Measurements from ENCODE around the gene CLTC. TPM values are rescaled to one million over a fixed set of nuclear protein-coding genes. Genes with fewer than 3 reads are reported as not detected.

CLTC gene
- total RNA-seq, 6 experiments from 2014 or later = 354 to 460 (median 397) TPM

DNA sequence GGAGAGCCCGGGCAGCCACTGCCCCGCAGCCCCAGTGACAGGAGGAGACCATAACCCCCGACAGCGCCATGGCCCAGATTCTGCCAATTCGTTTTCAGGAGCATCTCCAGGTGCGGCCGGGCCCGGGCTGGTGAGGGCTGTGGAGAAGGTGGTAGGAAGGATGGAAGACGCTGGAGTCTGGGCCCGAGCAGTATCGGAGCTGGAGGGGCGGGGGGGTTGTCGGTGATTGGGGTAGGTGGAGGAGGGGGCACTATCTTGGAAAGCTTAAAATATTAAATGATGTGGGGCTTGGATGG is 317 bp downstream of the CLTC start:
- no peak for DNase-seq
- Mint-ChIP-seq H3K4me1 (ENCODE audit: low read depth) (peaks cover 52% of the 10 kb centered on the region), H3K4me3 (peak overlapping the region; percentile 95), H3K27me3 (ENCODE audit: insufficient read depth) (no peaks in the 10 kb centered on the region; the same call in 1 of the 2 replicates), H3K27ac (peak overlapping the region; percentile 100), H3K9me3 (no peaks in the 10 kb centered on the region), H3K36me3 (ENCODE audit: low read depth) (peaks cover 33% of the 10 kb centered on the region)
- TF ChIP-seq CTCF (IDR thresholded peaks at IDR 0.05) = no peak

DNA sequence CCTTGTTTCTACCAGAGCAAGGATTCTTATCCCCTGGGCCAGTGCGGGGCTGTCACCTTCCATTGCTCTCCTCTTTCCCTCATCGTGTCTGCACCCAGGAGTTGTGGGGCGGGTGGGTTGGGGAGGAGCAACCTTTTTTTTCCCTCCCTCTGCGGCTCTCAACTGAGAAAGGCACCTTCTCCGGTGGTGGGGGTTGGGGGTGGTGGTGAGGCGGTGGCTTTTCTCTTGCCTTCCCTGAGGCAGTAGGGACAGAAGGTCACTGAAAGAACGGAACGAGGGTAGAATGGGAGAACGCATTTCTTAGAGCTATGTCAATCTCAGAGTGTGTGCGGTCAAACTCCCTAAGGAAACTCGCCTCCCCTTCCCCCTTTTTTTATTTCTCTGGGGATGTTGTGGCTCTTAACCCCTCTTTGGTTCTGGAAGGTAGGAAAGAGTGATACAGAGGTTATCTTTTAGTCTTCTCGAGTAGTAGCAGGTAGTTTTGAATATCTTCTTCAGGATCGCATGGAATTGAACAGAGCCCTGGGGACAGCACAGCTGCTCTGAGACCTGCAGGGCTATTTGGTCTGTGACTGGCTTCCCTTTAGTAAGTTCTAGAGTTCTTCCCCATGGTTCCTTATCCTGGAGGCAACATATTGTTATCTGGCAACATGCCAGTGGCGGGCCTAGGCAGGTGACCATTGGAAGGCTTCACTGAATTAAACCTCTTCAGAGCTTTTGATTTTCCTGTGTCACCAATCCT is 994 bp downstream of the CLTC start:
- no peak for TF ChIP-seq CTCF (IDR thresholded peaks at IDR 0.05)
- H3K36me3 Mint-ChIP-seq (ENCODE audit: low read depth) = peaks cover 37% of the 10 kb centered on the region
- no peaks in the 10 kb centered on the region; the same call in 1 of the 2 replicates for H3K27me3 Mint-ChIP-seq (ENCODE audit: insufficient read depth)
- H3K9me3 Mint-ChIP-seq = no peaks in the 10 kb centered on the region
- H3K4me1 Mint-ChIP-seq (ENCODE audit: low read depth) = peaks cover 58% of the 10 kb centered on the region
- peak overlapping the region; percentile 95 for H3K4me3 Mint-ChIP-seq
- peak; percentile 24 for DNase-seq
- H3K27ac Mint-ChIP-seq = peak overlapping the region; percentile 100

DNA sequence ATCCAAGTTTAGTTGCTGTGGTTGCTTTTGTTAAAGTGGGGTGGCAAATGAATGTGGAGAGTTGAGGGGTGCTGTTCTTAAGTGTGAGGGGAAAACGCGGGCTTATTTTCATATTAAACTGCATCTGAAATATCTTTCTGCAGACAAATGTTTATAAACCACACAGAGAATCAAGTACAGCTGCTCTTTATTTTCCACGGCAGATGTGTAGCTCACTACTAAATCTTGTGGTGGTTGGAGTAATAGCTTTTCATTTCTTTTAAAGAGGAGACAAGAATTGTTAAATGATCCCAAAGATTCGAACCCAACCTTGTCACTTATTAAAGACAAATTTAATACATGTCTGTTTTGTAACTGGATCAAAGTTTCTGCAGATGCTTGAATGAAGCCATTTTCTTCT is 2.1 kb downstream of the CLTC start:
- H3K4me3 Mint-ChIP-seq = peak overlapping the region; percentile 95
- H3K9me3 Mint-ChIP-seq = no peaks in the 10 kb centered on the region
- H3K27ac Mint-ChIP-seq = peak overlapping the region; percentile 5; the same call in 1 of the 2 replicates
- no peak for TF ChIP-seq CTCF (IDR thresholded peaks at IDR 0.05)
- H3K36me3 Mint-ChIP-seq (ENCODE audit: low read depth) = peaks cover 37% of the 10 kb centered on the region
- H3K4me1 Mint-ChIP-seq (ENCODE audit: low read depth) = peaks cover 62% of the 10 kb centered on the region
- DNase-seq = no peak
- H3K27me3 Mint-ChIP-seq (ENCODE audit: insufficient read depth) = no peaks in the 10 kb centered on the region; the same call in 1 of the 2 replicates

DNA sequence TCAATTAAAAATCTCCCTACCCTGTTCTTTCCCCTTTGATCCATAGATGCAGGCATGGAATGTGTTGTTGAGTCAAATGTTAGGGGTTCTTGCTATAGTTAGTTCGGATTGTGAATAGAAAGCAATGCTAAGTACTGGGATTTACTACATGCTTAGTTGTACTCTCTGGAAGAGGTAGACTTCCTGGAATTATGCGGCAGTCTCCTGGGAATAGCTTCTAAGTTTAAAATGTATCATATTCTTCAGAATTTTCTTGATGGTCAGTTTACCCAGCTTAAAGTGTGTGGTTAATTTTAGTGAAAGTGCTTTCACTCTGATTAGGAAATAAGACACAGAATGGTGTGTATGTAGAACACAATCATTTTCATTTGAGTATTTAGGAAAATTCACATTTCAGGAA is 3.5 kb downstream of the CLTC start:
- H3K36me3 Mint-ChIP-seq (ENCODE audit: low read depth) = peaks cover 38% of the 10 kb centered on the region
- TF ChIP-seq CTCF (IDR thresholded peaks at IDR 0.05) = no peak
- no peaks in the 10 kb centered on the region; the same call in 1 of the 2 replicates for H3K27me3 Mint-ChIP-seq (ENCODE audit: insufficient read depth)
- H3K4me3 Mint-ChIP-seq = peak overlapping the region; percentile 95
- H3K4me1 Mint-ChIP-seq (ENCODE audit: low read depth) = peaks cover 58% of the 10 kb centered on the region
- no peak for DNase-seq
- H3K9me3 Mint-ChIP-seq = no peaks in the 10 kb centered on the region
- H3K27ac Mint-ChIP-seq = peak overlapping the region; percentile 34

DNA sequence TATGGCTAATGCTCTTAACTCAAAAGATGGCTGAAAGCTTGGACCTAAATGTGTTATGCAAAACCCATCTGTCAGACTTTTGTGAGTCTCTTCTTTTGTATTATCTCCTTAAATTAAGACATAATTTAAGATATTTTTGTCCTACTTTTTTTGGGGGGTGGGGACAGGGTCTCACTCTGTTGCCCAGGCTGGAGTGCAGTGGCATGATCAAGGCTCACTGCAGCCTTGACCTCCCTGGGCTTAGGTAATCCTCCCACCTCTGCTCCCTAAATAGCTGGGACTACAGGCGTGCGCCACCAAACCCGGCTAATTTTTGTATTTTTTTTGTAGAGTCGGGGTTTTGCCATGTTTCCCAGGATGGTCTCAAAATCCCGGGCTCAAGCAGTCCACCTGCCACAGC is 7.1 kb downstream of the CLTC start:
- TF ChIP-seq CTCF (IDR thresholded peaks at IDR 0.05) = no peak
- Mint-ChIP-seq H3K4me1 (ENCODE audit: low read depth) (peaks cover 79% of the 10 kb centered on the region), H3K27me3 (ENCODE audit: insufficient read depth) (no peaks in the 10 kb centered on the region), H3K9me3 (no peaks in the 10 kb centered on the region), H3K27ac (no peak overlapping the region), H3K36me3 (ENCODE audit: low read depth) (peaks cover 40% of the 10 kb centered on the region), H3K4me3 (no peak overlapping the region)
- no peak for DNase-seq

Measured in HFFc6 (cell line).